Osteocyte (in vitro differentiated cells): Measurements from ENCODE around the gene LCN6. TPM values are rescaled to one million over a fixed set of nuclear protein-coding genes. Genes with fewer than 3 reads are reported as not detected.
"Not testable (repeated sequence)": the region's sequence is repeated elsewhere in the genome, so short reads cannot be mapped to it uniquely, and the experiment has no call there.

Experiments used
- DNase-seq: peaks from one replicate; pipeline ENCODE4 v3.0.0; 2021; ENCODE audit warnings: mixed read lengths; ENCODE audit not compliant: unreplicated experiment; ENCODE audit errors: extremely low spot score
- H3K27ac Mint-ChIP-seq: one replicate; pipeline ENCODE4 v1.8.0; 2021; ENCODE audit warnings: mild to moderate bottlenecking, mixed read lengths; ENCODE audit not compliant: unreplicated experiment
- H3K27me3 Mint-ChIP-seq: one replicate; pipeline ENCODE4 v1.8.0; 2021; ENCODE audit warnings: mixed read lengths; ENCODE audit not compliant: unreplicated experiment
- H3K36me3 Mint-ChIP-seq: one replicate; pipeline ENCODE4 v1.8.0; 2021; ENCODE audit warnings: mixed read lengths; ENCODE audit not compliant: unreplicated experiment
- H3K4me1 Mint-ChIP-seq: one replicate; pipeline ENCODE4 v1.8.0; 2021; ENCODE audit warnings: mixed read lengths; ENCODE audit not compliant: unreplicated experiment
- H3K4me3 Mint-ChIP-seq: one replicate; pipeline ENCODE4 v1.8.0; 2021; ENCODE audit warnings: mild to moderate bottlenecking, moderate library complexity, mixed read lengths; ENCODE audit not compliant: unreplicated experiment
- H3K9me3 Mint-ChIP-seq: one replicate; pipeline ENCODE4 v1.8.0; 2021; ENCODE audit warnings: mixed read lengths; ENCODE audit not compliant: unreplicated experiment
- CTCF ChIP-seq: fragments of 200-600 bp; sonication (generic); IDR thresholded peaks from 2 replicates; pipeline ENCODE4 v1.5.0; 2021; ENCODE audit warnings: antibody characterized with exemption, mild to moderate bottlenecking, moderate library complexity
- total RNA-seq: library from RNA; stranded (reverse); gene quantifications from 2 replicates; pipeline ENCODE4 v1.2.1, GENCODE V29; 2021

Gene LCN6
- total RNA-seq, 1 donor from 2014 or later, result not detected

- Mint-ChIP-seq H3K4me1 (peaks cover 10% of the 10 kb centered on the region), H3K4me3 (no peak overlapping the region), H3K36me3 (no peaks in the 10 kb centered on the region), H3K27ac (peak overlapping the region; percentile 27), H3K27me3 (peaks cover 4% of the 10 kb centered on the region), H3K9me3 (no peaks in the 10 kb centered on the region)
- no peak for TF ChIP-seq CTCF
- no peak for DNase-seq
Observed at GRCh38 chr9:136707849-136708517, 40.3 kb downstream of the LCN6 start.

GRCh38 chr9:136707011-136707410 lies 41.3 kb downstream of the LCN6 start:
- DNase-seq, result no peak
- peaks cover 4% of the 10 kb centered on the region for H3K27me3 Mint-ChIP-seq
- no peak overlapping the region for H3K4me3 Mint-ChIP-seq
- no peak overlapping the region for H3K27ac Mint-ChIP-seq
- TF ChIP-seq CTCF, result no peak
- H3K9me3 Mint-ChIP-seq, result no peaks in the 10 kb centered on the region
- no peaks in the 10 kb centered on the region for H3K36me3 Mint-ChIP-seq
- H3K4me1 Mint-ChIP-seq, result peaks cover 10% of the 10 kb centered on the region

- H3K4me1 Mint-ChIP-seq, result no peaks in the 10 kb centered on the region
- no peak for DNase-seq
Observed at GRCh38 chr9:136705564-136705963, 42.8 kb downstream of the LCN6 start.

GRCh38 chr9:136704741-136705140 lies 43.6 kb downstream of the LCN6 start:
- H3K27me3 Mint-ChIP-seq, H3K4me3 Mint-ChIP-seq, H3K4me1 Mint-ChIP-seq, H3K36me3 Mint-ChIP-seq, H3K27ac Mint-ChIP-seq, DNase-seq, H3K9me3 Mint-ChIP-seq: not testable (repeated sequence)

More at GRCh38 chr9:136705564-136705963, 42.8 kb downstream of the LCN6 start:
- H3K36me3 Mint-ChIP-seq, result no peaks in the 10 kb centered on the region
- no peaks in the 10 kb centered on the region for H3K9me3 Mint-ChIP-seq
- TF ChIP-seq CTCF, result no peak
- peaks cover 4% of the 10 kb centered on the region for H3K27me3 Mint-ChIP-seq
- H3K27ac Mint-ChIP-seq, result no peak overlapping the region
- no peak overlapping the region for H3K4me3 Mint-ChIP-seq

- Mint-ChIP-seq H3K9me3 (no peaks in the 10 kb centered on the region), H3K4me1 (peaks cover 2% of the 10 kb centered on the region), H3K36me3 (no peaks in the 10 kb centered on the region), H3K27me3 (peaks cover 13% of the 10 kb centered on the region), H3K4me3 (no peak overlapping the region), H3K27ac (no peak overlapping the region)
- no peak for TF ChIP-seq CTCF
- no peak for DNase-seq
Observed at GRCh38 chr9:136703276-136703860, 45.0 kb downstream of the LCN6 start.
